Spleen (tissue), 11 donors: ENCODE data around the gene FBP2. TPM values are rescaled to one million over a fixed set of nuclear protein-coding genes. Genes with fewer than 3 reads are reported as not detected.

Source experiments
- DNase-seq: peaks from one replicate; pipeline ENCODE4 v3.0.0-alpha.2; 2020
- H3K27ac ChIP-seq, 8 donors: fragments of 200-600 bp; sonication (generic) in 7 of 8; 1 replicate in 4 of 8; 2 replicates in 4 of 8; pipeline versions ENCODE4 v1.5.0 to v1.8.0; 2016 to 2021; ENCODE audit warnings: inconsistent platforms in 4 of 8, mild to moderate bottlenecking in 4 of 8, moderate library complexity in 1 of 8
- H3K27me3 ChIP-seq, 7 donors: fragments of 200-600 bp; sonication (generic) in 6 of 7; replicated peaks in 1 of 7; 1 replicate in 4 of 7; 2 replicates in 3 of 7; pipeline versions ENCODE4 v1.5.0 to v1.8.0; 2016 to 2021; ENCODE audit warnings: inconsistent platforms in 3 of 7, mild to moderate bottlenecking in 1 of 7
- H3K36me3 ChIP-seq, 6 donors: fragments of 200-600 bp; sonication (generic) in 5 of 6; 1 replicate in 4 of 6; 2 replicates in 2 of 6; pipeline versions ENCODE4 v1.5.0 to v1.8.0; 2016 to 2021; ENCODE audit warnings: inconsistent platforms in 2 of 6
- H3K4me1 ChIP-seq, 6 donors: fragments of 200-600 bp; sonication (generic) in 5 of 6; 1 replicate in 3 of 6; 2 replicates in 3 of 6; pipeline versions ENCODE4 v1.5.0 to v1.8.0; 2016 to 2021; ENCODE audit warnings: inconsistent platforms in 3 of 6
- H3K4me3 ChIP-seq, 8 donors: fragments of 200-600 bp; sonication (generic) in 7 of 8; 1 replicate in 4 of 8; 2 replicates in 4 of 8; pipeline versions ENCODE4 v1.5.0 to v1.8.0; 2016 to 2021; ENCODE audit warnings: inconsistent platforms in 4 of 8, mild to moderate bottlenecking in 4 of 8, moderate library complexity in 2 of 8
- H3K9me3 ChIP-seq, 8 donors: fragments of 200-600 bp; sonication (generic) in 7 of 8; 1 replicate in 4 of 8; 2 replicates in 4 of 8; pipeline versions ENCODE4 v1.5.0 to v1.8.0; 2016 to 2021; ENCODE audit warnings: inconsistent platforms in 4 of 8
- POLR2A ChIP-seq, 3 donors: fragments of 450-650 bp; IDR thresholded peaks; one replicate each; pipeline ENCODE4 v1.5.1; 2017; ENCODE audit warnings: antibody characterized with exemption in 3 of 3, mild to moderate bottlenecking in 1 of 3
- POLR2AphosphoS5 ChIP-seq, 3 donors: sonication (generic); formaldehyde crosslinking; IDR thresholded peaks; one replicate each; pipeline ENCODE4 v1.5.1; 2017; ENCODE audit warnings: antibody characterized with exemption in 3 of 3
- WGBS, 5 donors: extraction: QIAGEN DNeasy Blood & Tissue Kit in 3 of 5; methylation state at CpG; one replicate each; pipeline versions ENCODE4 v1.1.5 to v1.1.7; 2013 to 2018; 5-methylcytosine and 5-hydroxymethylcytosine counted together
- intact Hi-C: fragments of 100-400 bp; cut with DNase I; formaldehyde crosslinking; loops from one replicate; pipeline ENCODE4 v1.15.0; 2023; ENCODE audit warnings: low total_unique reads
- polyA plus RNA-seq, 3 donors: library from polyadenylated mRNA; stranded (reverse); fragments of 200-250 nt; gene quantifications; one replicate each; pipeline ENCODE4 v1.2.1, GENCODE V29; 2013
- total RNA-seq, 7 donors: library from RNA; depleted of rRNA in 3 of 7; stranded (reverse); fragments of >200 nt in 3 of 7; fragmentation: NEBNext Ultra II Directional in 4 of 7; extraction: Animal tissue kit (Norgen Biotek cat#: 25700) in 4 of 7; gene quantifications; one replicate each; pipeline versions ENCODE4 v1.1.0 to v1.2.1, GENCODE V29; 2016 to 2021
- TF ChIP-seq, protein P1 (sequence below), 11 experiments: fragments of 200-600 bp in 7 of 11; fragments of 450-650 bp in 4 of 11; sonication (generic) in 4 of 11; IDR thresholded peaks in 8 of 11; conservative IDR thresholded peaks in 3 of 11; 1 replicate in 7 of 11; 2 replicates in 4 of 11; pipeline versions ENCODE4 v1.4.0 to v1.8.0; 2016 to 2021; ENCODE audit warnings: antibody characterized with exemption in 11 of 11, inconsistent platforms in 4 of 11, mild to moderate bottlenecking in 1 of 11
- donor health status: healthy with polysubstance abuse.
- donor health status: DM: no; HTN: no; CAD: no; lungs with moderate emphysema.
- donor health status: DM: no; HTN: no; CAD: no.
- donor health status: Bipolar disorder and iron deficiency.
- donor health status: healthy.
- donor health status: DM: no; HTN: no; CAD: no.
- donor health status: DM: yes; HTN: yes; CAD: no.

FBP2 gene
- total and polyA plus RNA-seq, 10 donors, result 0.06 to 0.50 TPM; not detected in 8

DNA sequence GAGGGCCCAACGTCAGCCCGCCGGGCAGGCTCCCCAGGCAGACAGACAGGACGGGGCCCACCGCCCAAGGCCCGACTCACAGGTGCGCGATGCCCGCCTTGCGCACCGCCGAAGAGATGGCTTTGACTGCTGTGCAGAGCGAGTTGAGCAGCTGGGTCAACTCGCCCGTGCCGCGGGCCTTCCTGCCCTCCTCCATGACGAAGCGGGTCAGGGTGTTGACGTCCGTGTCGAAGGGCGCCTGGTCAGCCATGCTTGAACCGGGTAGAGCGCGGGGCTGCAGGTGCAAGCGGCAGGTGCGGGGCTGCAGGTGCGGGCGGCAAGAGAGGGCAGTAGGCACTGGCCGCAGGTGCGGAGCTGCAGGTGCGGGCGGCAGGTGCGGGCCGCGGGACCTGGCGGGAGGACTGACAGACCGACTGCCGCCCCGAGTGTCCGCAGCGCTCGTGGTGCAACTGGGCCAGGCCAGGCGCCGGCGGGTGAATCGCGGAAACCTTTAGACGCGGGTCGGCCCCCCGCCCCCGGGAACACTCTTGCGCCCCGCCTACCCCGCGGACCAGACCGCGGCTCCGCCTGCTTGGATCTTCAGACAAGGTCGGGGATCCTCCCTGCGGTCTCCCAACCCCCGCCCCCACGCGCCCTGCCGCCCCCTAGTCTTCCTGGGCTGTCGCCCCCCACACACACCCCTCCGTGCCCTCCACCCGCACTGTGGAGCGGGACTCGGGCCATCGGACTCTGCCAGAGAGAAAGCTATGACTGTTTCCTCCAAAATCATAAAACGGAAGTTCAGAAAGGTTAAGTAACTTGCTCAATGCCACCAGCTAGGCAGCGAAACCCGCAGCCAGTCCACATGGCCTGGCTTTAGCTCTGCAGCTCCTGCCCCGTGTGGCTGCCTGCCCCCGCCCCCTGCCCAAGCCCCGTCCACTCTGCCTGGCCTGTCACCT, 45.7 kb upstream of the FBP2 start, which contains the start of gene FBP1:
TSS of gene FBP1 (minus strand) at position 458 of the 938 bp plus-strand sequence. CDS start at position 250, 208 bp downstream.
- Histone ChIP-seq H3K4me3 (peak within 1 kb of the TSS; percentile 57 to 89 (median 69)), H3K27me3 (no peaks in the 10 kb centered on the region), H3K4me1 (peaks cover 0 to 37% (median 21%) of the 10 kb centered on the region in 6 donors), H3K9me3 (no peaks in the 10 kb centered on the region), H3K27ac (peak within 1 kb of the TSS in 7 of 8 donors; percentile 54 to 87 (median 79)), H3K36me3 (no peaks in the 10 kb centered on the region)
- peak; percentile 91 for DNase-seq
- intact Hi-C loops, result no loop called here
- TF ChIP-seq, protein P1, sequence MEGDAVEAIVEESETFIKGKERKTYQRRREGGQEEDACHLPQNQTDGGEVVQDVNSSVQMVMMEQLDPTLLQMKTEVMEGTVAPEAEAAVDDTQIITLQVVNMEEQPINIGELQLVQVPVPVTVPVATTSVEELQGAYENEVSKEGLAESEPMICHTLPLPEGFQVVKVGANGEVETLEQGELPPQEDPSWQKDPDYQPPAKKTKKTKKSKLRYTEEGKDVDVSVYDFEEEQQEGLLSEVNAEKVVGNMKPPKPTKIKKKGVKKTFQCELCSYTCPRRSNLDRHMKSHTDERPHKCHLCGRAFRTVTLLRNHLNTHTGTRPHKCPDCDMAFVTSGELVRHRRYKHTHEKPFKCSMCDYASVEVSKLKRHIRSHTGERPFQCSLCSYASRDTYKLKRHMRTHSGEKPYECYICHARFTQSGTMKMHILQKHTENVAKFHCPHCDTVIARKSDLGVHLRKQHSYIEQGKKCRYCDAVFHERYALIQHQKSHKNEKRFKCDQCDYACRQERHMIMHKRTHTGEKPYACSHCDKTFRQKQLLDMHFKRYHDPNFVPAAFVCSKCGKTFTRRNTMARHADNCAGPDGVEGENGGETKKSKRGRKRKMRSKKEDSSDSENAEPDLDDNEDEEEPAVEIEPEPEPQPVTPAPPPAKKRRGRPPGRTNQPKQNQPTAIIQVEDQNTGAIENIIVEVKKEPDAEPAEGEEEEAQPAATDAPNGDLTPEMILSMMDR (IDR thresholded peaks at IDR 0.05 in 8 of 11, conservative IDR thresholded peaks at IDR 0.05 in 3 of 11), result no peak
- peak; percentile 69 to 82 (median 81) for TF ChIP-seq POLR2AphosphoS5 (IDR thresholded peaks at IDR 0.05)
- WGBS, 5 donors, result 2 to 5% (median 4%) methylated on average over 19 to 79 of the region's 79 CpGs

DNA sequence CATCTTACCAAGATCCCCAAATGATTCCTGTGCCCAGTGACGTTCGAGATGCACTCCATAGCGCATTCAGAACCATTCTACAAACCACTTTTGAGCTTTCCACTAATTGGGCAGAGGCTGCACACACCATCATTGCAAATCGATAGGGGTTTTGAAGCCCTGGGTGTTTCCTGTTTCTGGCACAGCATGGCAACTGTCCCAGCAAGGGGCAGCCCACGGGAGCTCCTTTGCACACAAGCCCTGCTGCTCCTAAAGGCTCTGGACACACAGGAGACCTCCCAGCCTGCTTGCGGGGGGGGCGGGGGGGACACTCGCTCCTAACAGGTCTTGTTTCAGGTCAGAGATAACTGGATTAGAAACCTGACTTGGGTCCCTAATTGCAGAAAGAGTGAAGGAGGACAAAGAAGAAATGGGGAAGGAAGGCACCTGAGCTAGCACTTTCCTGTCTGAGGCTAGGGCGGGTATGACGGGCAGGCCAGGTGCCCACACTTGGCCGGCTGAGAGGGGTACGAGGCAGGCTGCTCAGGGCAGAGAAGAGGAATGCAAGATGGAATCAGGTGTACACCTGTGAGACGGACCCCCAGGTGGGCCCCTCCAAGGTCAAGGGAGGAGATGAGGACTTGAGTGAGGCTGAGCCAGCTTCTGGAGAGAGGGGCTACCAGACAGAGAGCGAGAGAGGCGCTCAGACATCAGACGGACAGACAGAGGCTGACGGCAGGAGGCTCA, 44.9 kb upstream of the FBP2 start:
- peak overlapping the region in 5 of 8 donors; percentile 68 to 87 (median 84) for H3K27ac ChIP-seq
- peaks cover 0 to 33% (median 21%) of the 10 kb centered on the region in 6 donors for H3K4me1 ChIP-seq
- H3K27me3 ChIP-seq, result no peaks in the 10 kb centered on the region
- no peak for DNase-seq
- 47 to 61% (median 51%) methylated on average over 16 to 17 of the region's 17 CpGs for WGBS, 5 donors
- TF ChIP-seq POLR2AphosphoS5 (IDR thresholded peaks at IDR 0.05), result no peak
- no peak for TF ChIP-seq POLR2A (IDR thresholded peaks at IDR 0.05)
- TF ChIP-seq, protein P1 (IDR thresholded peaks at IDR 0.05 in 8 of 11, conservative IDR thresholded peaks at IDR 0.05 in 3 of 11), result no peak
- H3K4me3 ChIP-seq, result peak overlapping the region; percentile 57 to 89 (median 69)
- H3K9me3 ChIP-seq, result no peaks in the 10 kb centered on the region
- intact Hi-C loops, result no loop called here
- no peaks in the 10 kb centered on the region for H3K36me3 ChIP-seq

DNA sequence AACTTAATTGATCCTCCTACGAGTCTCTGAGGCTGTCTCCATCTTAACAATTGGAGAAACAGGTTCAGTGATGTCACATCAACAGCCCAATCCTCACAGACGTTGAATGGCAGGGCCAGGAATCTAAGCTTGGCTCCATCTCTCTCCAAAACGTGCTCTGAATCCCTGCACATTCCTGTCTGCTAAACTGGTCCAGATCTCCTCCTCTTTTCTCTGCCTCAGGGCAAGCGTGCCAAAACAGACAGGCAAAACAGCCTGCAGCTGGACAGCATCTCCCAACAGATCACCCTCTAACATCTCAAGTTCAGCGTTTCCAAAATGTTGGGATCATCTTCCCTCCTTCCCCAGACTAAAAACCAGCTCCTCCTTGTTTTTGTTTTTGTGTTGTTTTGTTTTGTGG, 39.1 kb upstream of the FBP2 start:
- no peaks in the 10 kb centered on the region for H3K27me3 ChIP-seq
- intact Hi-C loops, result no loop called here
- 40 to 83% (median 67%) methylated on average over 5 of the region's 5 CpGs for WGBS, 5 donors
- TF ChIP-seq POLR2A (IDR thresholded peaks at IDR 0.05) (no peak), POLR2AphosphoS5 (IDR thresholded peaks at IDR 0.05) (no peak)
- TF ChIP-seq, protein P1 (IDR thresholded peaks at IDR 0.05 in 8 of 11, conservative IDR thresholded peaks at IDR 0.05 in 3 of 11), result no peak
- H3K9me3 ChIP-seq, result no peaks in the 10 kb centered on the region
- DNase-seq, result no peak
- H3K36me3 ChIP-seq, result no peaks in the 10 kb centered on the region
- no peak overlapping the region for H3K4me3 ChIP-seq
- no peak overlapping the region for H3K27ac ChIP-seq
- peaks cover 0 to 7% (median 0%) of the 10 kb centered on the region in 6 donors for H3K4me1 ChIP-seq
